Stimulated activated naive CD4-positive, alpha-beta T cell (primary cell): ENCODE measurements around the gene MLLT10.

Source experiments
- DNase-seq, 6 experiments: peaks; one replicate each; lab custom pipeline; 2025; lab: John Stamatoyannopoulos, UW

The MLLT10 gene

DNA sequence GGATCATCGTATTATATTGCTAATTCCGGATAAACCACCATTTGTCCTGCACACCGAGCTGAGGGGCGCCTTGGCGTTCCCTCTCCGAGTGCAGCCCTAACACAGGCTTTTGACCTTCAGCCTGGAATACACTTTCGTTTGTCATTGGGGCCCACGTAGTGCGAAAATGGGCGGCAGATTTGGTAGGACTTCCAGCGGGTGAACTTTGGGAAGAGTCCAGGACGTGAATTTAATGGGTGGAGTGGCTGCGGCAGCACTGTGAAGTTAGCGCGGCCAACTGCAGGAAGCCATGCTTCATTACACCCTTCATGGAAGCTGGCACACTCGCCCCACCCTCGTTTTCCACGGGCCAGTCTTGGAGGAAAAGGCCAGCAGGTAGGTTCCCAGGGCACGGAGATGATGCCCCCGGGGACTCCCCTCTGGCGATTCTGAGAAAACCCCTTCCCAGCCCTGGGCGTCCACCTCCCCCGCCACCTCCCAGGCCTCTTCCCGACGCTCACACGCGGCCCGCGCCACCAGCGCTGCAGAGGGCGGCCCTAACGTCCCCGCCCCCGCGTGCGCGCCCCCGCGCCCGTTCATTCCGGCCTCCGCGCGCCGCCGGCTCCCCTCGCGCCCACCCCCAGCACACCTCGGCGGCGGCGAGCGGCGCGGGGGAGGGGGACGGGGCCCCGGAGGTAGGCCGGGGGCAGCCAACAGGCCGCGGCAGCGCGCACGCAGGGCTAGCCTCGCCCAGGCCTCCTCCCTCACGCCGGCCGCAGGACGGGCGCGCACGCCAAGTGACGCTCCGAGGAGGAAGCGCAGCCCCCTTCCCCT, at the start of gene MLLT10:
Gene MLLT10, plus strand, starts transcription at position 766 of the 813 bp plus-strand sequence. CDS start 413 bp downstream, outside the sequence.
- DNase-seq: peak; percentile 89 to 95 (median 92)

DNA sequence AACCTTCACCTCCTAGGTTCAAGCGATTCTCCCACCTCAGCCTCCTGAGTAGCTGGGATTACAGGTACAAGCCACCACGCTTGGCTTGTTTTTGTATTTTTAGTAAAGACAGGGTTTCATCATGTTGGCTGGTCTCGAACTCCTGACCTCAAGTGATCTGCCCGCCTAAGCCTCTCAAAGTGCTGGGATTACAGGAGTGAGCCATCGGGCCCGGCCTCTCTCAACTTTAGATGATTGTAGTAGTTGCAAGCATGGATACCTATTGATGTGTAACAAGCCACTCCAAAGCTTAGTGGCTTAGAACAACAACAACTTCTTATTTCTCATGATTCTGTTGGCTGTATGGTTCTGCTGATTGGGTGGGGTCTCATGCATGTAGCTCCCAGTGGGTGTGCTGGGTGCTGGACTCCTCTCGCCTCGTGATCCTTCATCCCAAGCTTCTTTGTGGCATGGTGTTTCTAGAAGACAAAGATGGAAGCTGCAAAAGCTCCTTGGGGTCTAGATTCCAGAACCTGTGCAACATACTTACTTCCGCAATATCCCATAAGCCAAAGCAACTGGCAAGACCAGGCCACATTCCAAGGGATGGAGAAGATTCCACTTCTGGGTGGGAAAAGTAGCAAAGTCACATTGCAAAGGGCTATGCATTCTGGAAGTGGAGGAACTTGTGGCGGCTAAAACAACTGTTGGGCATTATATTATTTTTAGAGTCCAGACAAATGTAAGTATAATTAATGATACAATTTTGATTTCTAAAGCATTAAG, 46.4 kb upstream of the MLLT10 start:
- DNase-seq: no peak

DNA sequence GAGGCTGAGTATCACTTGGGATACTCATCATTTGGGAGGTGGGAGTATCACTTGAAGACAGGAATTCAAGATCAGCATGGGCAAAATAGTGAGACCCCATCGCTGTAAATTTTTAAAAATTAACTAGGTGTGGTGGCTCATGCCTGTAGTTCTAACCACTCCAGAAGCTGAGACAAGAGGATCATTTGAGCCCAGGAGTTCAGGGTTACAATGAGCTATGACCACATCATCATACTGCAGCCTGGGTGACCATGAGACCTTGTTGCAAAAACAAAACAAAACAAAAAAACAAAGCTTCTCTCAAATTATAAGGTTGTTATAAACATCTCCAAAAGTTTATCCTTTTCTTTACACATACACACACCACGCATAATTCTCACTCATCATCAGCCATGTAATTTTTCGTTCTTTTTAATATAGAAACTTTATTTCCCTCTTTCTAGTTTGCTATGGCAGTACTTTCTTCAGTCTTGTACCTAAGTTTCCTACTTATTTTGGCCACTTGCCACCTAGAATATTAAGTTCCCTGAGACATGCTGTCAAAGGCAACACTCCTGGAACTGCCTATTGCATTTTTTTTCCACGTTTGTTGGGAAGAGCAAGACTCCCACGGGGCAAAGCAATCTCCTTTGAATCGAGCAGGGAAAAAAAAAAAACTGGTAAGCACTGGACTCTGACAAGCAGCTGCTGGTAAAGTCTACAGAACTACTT, 45.6 kb upstream of the MLLT10 start:
- DNase-seq: no peak

DNA sequence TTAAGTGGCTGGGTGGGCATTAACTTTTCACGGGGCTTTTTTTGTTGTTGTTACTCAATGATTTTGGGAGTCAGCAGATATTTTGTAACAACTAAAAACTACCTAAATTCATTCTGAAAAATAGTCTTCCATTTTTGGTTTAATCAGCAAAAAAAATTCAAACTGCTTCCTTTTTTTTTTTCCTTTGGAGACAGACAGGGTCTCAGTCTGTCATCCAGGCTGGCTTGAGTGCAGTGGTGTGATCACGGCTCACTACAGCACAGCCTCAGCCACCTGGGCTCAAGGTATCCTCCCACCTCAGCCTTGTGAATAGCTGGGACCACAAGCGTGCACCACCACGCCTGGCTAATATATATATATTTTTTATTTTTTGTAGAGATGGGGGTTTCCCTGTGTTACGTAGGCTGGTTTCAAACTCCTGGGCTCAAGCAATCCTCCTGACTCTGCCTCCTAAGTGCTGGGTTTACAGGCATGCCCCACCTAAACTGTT, 45.0 kb upstream of the MLLT10 start:
- DNase-seq: no peak

DNA sequence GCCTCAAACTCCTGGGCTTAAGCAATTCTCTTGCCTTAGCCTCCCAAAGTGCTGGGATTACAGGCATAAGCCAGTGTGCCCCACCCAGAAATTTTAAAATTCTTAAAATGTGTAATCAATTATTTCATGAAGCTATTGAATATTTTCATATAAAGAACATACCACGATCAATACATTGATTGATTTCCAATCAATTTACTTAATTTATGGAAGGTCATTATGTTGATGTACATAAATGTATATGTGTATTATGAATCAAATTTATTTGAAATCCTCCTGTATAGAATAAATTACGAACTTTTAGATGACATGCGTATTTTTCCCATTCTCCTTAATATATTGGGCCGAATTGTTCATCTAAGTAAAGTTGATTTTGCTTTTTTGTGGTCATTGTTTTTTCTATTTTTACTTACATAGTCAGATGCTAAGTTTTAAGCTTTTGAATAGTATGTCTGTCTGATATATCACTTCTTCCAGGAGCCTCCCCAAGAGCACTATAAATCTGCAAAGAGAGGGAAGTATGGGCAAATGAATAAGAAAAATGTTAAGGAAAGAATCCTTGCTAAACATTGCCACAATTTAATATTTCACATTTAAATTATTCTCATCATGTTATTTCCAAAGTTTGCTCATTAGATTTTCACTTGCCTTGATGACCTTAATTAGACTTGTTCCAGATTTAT, 43.9 kb upstream of the MLLT10 start:
- DNase-seq: no peak

DNA sequence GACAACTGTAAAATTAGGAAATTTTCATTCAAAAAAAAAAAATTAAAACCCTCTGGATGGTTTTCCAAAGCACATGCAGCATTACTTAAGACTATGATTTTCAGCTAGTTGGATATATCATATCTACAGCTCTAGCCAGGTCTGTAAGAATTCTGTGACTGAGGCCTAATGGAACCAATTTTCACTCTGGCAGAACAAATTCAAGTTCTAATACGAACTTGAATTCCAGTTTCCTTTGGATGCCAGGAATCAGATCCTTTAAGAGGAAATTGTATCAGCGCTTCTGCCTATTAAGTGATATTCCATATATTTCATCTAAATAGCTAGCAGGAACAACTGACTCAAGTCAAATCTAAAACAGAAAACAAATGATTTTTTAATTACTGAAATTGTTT, 43.3 kb upstream of the MLLT10 start:
- DNase-seq: no peak

DNA sequence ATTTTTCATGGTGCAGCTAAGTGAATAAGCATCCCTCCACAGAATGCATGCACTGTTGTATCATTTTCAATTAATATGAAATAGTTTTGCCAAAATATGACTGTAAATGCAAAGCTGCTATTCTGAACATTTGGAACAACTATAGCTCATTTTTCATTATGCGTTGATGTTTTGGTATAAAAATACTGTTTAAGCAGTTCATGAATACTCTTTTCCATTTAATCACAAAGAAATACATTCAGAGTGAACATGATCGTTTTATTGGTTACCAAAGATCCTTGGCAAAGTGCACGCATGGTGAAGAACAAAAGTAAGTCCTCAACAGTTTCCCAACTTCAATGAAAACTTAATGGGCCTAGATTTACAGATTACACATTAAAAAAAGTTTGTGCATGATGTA, 41.6 kb upstream of the MLLT10 start:
- DNase-seq: no peak

DNA sequence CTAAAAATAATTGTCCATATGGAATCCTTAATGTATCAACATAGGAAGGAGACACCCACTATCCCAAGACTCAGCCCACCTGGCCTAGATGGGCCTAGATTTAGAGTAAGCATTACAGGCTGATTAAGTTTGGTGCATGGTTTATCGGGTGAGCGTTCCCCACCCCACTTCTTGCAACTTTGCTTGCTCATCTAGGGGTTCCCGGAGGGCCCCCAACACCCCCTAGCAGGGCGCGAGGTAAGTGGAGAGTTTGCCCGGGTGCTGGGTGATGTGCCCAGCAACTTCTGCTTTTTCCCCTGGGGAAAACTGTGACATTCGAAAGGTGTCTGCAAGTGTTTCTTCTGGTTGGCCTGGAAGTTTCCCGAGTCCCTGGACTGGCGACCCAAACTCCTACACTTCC, 40.2 kb upstream of the MLLT10 start:
- peak in 1 of 6 experiments; percentile 31 for DNase-seq

DNA sequence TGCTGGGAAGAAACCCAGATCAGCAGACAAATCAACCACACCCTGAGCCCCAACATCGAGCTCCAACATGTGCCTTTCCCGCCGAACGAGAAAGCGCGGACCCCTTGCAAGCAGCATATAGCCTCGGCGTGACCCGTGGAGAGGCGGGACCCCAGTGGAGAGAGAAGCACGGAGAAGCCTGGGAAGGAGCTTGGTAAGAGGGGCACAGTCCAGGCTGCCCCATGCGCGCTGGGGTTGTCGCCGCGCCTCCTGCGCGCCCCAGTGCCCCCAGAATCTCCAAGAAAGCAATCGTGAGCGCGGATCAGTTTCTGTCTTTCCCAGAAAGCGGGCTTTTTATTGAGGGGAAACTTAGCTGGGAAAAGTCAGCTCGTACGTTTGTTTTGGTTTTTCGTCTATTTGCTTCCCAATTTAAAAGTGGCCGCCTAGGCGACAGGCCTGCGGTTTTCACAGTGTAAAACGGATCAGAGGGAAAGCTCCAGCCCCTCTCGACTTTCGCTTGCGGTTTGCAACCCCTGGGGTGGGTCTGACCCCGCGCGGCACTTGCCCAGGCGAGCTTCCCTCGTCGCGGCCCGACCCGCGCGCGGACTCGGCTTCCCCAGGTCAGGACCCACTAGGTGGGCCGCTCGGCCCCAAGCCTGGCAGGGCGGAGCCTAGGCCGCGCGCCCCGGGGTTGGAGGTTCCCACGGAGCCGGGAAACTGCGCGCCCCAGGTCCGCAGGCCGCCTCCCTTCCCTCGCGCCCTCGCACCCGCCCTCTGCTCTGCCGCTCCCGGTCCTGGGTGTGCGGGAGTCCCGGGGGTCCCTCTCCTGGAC, 39.6 kb upstream of the MLLT10 start:
- DNase-seq: peak in 1 of 6 experiments; percentile 40

DNA sequence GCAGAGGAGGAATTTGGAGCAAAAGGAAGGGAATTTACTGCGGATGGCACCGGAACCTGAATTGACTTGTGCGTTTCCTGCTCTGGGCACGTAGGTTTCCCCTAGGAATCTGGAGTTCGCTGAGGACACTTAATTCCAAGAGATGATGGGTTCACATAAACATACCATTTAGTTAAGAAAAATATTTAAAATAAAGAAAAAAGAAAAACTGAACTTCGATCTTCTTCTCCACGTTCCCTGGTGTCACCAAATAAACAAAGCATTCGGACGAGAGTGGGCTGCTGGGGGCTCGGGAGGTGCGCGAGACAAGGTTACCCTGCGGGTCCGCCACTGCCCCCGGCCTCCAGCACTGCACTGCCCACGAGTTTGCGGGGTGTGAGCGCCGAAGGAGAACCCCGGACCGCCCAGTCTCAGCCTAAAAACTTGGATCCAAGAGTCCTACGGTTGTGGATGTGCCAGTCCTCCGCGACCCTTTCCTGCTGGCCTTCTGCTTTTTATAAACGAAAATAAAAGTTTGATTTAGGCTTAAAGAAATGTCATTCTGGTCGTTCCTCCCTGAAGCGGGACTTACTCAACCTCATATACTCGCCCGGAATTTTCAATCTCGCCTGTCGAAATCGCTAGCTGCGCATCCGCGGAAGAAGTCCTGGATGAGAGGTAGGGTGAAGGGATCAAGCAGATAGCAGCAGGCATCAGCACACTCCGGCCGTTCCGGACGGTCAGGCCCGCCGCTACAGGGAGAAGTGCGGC, 38.9 kb upstream of the MLLT10 start:
- no peak for DNase-seq

DNA sequence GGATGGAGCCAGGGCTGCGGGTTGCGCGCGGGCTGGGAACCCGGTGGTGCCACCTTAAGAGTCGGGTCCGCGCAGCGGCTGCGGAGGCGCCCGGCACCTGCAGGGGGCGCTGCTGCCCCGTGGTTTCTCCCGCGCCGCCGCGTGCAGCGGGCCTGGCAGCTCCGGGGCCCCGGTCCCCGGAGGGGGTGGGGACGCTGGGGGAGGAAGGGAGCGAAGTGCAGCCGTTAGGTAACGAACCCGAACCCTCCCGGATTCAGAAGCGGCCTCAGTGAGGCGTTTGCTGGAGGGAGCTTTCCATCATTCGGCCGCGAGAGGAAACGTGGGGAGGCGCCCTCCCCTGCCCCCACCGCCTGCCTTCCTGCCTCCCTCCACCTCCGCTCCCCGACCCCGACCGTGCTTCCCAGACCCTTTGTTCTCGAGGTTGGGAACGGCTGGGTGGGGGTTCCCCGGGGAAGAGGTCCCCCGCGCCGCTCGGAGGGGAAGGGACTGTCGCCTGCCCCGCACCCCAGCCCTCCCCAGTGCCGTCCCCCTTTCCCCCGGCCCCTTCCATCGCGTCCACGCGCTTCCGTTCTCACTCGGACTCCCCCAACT, 38.2 kb upstream of the MLLT10 start:
- DNase-seq: peak; percentile 70 to 92 (median 79)

DNA sequence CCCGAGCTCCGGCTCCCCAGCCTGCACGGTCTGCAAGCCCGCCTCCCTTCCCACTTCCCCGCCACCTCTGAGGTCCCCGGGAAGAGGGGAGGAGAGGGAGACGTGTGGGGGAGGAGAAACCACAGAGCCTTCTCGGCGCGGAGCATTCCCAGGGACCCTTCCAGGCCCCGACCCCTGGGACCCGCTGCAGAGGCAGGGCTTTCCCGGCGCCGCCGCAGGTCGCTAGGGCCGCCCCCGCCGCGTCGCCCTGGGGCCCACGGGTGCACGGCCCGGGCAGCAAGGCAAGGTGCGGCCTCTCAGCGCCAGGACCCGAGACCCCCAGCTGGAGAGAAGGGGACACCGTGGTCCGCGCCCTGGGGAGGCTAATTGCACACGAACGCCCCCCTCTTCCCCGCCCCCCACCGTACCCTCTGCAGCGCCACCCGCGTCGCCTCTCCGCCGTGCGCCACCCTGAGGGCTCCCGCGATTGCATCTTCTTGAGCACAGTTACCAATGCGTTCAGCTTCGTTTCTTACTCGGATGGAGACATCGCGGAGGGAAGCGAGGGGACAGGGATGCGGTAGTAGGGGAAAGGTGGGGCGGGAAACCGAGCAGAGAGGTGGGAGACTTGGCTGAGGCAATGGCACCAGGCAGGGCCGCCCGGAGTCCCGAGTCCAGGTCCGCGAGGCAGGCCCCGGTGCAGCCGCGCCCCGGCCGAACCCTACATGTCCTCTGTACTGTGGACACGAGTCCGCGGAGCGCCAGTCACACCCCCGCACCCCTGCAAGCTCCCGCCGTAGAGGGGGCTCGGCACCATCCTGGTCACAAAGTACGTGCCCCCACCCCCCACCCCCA, 37.5 kb upstream of the MLLT10 start:
- peak in 5 of 6 experiments; percentile 18 to 66 (median 49) for DNase-seq

DNA sequence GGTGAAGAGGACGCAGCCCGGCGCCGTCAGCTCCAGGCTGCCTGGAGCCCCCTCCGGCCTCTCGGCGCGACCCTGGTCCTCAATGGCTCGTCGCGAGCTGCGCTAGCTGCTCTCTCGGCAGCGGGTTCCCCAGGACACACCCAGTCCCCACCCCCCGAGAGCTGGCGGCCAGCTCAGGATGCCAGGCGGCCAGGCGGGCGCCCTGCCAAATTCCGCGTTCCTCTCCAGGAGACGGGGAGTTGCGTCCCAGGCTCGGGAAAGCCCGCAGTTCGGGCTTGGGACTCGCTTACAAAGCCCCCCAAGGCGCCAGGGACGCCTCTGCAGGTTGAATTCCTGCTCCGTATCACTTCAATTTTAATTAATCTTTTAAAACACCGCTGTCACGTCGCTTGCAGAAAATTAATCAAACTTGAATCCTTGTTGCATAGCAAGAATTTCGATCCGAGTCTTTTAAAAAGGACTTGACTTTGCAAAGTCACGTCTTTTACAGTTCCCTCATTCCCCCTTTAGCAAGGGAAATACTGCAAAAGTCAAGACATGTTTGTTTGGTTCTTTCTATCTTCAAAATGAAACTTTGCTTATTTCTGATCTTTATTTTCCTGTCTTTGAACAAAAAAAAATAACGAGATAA, 36.7 kb upstream of the MLLT10 start:
- peak in 4 of 6 experiments; percentile 8 to 37 (median 16) for DNase-seq

DNA sequence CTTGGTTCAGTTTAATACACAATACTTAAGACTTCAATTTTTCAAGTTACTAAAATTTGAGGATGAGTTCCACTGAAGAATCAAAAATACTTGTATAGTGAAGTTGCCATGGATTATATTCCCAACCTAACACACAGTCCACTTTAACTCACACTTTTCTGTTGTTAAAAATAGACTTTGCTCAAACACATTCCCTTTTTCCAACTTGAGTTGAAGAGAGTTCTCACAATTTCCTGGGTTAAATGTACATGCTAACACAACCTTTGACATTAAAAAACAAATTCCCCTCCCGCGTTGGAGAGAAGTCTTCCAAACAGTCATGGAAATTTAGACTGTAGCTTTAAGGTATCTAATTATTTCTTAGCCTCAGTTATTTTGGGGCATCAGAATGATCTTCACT, 35.7 kb upstream of the MLLT10 start:
- DNase-seq: no peak

DNA sequence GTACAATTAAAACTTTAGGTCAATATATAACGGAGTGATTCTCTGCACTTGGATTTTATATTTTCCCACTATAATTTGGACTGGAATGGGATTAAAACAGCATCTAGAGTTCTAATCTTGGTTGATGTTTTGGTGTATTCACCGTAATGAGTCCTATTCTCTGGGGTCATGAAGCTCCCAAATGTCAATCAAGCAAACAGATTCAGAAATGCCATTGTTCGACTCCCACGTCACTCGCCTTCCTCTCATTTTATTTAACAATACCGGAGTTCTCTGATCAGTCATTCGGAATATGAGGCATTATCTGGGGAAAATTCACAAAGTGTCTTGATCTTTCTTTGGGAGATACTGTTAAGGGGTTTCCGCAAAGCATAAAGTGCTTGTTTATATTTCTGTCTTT, 35.0 kb upstream of the MLLT10 start:
- DNase-seq: no peak

DNA sequence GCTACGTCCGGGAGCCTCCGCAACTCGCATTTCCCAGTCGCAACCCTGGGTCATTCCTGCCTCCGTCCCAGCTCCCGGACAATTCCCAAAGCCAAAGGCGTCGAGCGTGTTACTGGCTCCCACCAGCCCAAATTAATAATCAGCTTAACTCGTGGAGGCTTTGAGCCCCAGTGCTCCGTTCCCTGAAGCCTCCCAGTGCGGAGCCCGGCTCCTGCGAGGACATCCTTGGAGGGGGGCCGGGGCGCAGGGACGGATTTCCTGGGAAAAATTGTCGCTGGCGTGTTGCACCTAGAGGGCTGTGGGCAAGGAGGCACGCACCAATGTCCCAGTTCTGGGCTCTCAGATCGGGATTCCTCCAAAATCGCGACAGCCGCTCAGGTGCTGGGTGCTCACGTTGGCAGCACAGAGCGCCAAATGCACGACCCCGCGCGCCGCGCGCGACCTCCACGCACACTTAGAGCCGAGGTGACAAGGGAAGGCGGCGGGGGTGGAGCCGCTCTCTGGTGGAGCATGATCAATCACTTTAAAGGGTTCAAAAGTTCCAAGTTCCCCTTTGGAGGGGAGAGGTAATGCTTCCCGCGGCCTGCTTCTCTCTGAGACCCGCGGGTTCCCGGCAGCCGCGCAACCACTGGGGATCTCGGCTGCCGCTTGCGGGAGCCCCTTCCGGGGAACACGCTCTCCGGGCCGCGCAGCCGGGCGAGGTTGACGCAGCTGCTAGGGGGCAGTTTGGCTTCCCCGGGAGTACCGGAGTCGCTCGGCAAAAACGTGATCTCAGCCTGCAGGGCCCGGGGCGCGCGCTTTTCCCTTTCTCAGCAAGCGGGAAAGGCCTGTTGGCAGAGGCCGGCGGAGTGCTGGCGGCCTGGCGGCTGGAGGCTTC, 34.1 kb upstream of the MLLT10 start:
- peak in 3 of 6 experiments; percentile 10 to 39 (median 27) for DNase-seq

DNA sequence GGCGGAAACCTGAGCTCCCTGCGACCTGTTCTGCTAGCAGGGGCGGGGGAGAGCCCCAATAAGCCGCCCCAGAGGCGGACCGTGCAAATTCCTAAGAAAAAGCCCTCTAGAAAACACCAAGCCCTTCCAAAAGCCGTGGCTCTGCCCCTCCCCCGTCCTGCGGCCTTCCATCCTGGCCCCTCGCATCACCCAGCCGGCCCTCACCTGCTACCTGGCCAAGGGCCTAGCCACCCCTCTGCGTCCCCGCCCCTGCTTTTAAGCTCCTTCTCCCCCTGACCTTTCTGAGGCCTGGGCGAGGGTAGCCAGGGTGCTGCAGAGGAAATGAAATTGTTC, 33.5 kb upstream of the MLLT10 start:
- DNase-seq: no peak
